ENCODE measurements around the gene GNAI3.

GNAI3 gene

DNA sequence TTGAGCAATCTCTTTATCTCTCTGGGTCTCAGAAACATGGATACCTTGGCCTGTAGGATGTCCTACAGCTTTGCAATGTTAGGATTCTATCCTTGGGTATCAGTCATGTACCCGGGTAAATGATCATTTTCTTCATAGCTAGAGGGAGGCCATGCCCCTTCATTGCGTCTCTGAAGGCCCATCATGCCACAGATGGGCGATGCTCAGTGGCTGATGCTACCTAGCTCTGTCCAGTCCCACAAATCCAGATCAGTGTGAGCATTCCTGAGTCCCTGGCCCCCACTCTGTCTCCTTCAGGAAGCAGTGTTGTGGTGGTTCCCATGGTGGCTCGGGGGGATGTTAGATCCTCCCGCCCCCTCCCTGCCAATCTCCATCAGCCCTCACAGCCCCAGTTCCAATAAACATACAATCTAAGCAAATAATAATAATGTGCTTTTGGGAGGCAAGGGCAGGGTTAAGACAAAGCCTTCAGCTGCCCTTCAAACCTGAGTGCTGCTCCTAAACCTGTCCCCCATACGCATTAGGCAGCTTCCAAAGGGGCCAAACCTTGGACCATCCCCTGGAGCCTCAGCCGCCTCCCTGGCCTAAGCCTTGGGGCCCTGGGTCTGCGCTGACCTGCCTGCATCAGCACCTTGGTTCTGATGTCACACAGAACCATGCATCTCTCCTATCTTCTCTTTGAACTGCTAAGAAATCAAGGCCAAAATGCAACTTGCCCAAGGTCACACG, 9.4 kb upstream of the GNAI3 start:
- TF ChIP-seq, protein P1, sequence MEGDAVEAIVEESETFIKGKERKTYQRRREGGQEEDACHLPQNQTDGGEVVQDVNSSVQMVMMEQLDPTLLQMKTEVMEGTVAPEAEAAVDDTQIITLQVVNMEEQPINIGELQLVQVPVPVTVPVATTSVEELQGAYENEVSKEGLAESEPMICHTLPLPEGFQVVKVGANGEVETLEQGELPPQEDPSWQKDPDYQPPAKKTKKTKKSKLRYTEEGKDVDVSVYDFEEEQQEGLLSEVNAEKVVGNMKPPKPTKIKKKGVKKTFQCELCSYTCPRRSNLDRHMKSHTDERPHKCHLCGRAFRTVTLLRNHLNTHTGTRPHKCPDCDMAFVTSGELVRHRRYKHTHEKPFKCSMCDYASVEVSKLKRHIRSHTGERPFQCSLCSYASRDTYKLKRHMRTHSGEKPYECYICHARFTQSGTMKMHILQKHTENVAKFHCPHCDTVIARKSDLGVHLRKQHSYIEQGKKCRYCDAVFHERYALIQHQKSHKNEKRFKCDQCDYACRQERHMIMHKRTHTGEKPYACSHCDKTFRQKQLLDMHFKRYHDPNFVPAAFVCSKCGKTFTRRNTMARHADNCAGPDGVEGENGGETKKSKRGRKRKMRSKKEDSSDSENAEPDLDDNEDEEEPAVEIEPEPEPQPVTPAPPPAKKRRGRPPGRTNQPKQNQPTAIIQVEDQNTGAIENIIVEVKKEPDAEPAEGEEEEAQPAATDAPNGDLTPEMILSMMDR (IDR thresholded peaks at IDR 0.05; ENCODE audit: borderline replicate concordance, insufficient read depth, low read depth, low read length), result no peak

GRCh38 chr1:109539676-109540075, 8.7 kb upstream of the GNAI3 start, which contains the start of gene GPR61:
Gene GPR61 (plus strand): TSS chr1:109539872. CDS start chr1:109543023, 3,151 bp downstream.
- H3K4me3 ChIP-seq (ENCODE audit: low read depth, low read length), result no peak within 1 kb of the TSS
- TF ChIP-seq, protein P1 (IDR thresholded peaks at IDR 0.05; ENCODE audit: borderline replicate concordance, insufficient read depth, low read depth, low read length), result no peak

More for the DNA sequence above, 9.4 kb upstream of the GNAI3 start:
- H3K4me3 ChIP-seq (ENCODE audit: low read depth, low read length), result no peak overlapping the region

GRCh38 chr1:109541102-109541501, 7.3 kb upstream of the GNAI3 start:
- TF ChIP-seq, protein P1 (IDR thresholded peaks at IDR 0.05; ENCODE audit: borderline replicate concordance, insufficient read depth, low read depth, low read length), result no peak

GRCh38 chr1:109542657-109543056, 5.8 kb upstream of the GNAI3 start:
- TF ChIP-seq, protein P1 (IDR thresholded peaks at IDR 0.05; ENCODE audit: borderline replicate concordance, insufficient read depth, low read depth, low read length), result no peak
- no peak overlapping the region for H3K4me3 ChIP-seq (ENCODE audit: low read depth, low read length)

More at GRCh38 chr1:109541102-109541501, 7.3 kb upstream of the GNAI3 start:
- no peak overlapping the region for H3K4me3 ChIP-seq (ENCODE audit: low read depth, low read length)

DNA sequence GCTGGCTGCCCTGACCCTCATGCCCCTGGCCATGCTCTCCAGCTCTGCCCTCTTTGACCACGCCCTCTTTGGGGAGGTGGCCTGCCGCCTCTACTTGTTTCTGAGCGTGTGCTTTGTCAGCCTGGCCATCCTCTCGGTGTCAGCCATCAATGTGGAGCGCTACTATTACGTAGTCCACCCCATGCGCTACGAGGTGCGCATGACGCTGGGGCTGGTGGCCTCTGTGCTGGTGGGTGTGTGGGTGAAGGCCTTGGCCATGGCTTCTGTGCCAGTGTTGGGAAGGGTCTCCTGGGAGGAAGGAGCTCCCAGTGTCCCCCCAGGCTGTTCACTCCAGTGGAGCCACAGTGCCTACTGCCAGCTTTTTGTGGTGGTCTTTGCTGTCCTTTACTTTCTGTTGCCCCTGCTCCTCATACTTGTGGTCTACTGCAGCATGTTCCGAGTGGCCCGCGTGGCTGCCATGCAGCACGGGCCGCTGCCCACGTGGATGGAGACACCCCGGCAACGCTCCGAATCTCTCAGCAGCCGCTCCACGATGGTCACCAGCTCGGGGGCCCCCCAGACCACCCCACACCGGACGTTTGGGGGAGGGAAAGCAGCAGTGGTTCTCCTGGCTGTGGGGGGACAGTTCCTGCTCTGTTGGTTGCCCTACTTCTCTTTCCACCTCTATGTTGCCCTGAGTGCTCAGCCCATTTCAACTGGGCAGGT, 5.0 kb upstream of the GNAI3 start:
- TF ChIP-seq, protein P1 (IDR thresholded peaks at IDR 0.05; ENCODE audit: borderline replicate concordance, insufficient read depth, low read depth, low read length), result no peak
- H3K4me3 ChIP-seq (ENCODE audit: low read depth, low read length), result no peak overlapping the region

DNA sequence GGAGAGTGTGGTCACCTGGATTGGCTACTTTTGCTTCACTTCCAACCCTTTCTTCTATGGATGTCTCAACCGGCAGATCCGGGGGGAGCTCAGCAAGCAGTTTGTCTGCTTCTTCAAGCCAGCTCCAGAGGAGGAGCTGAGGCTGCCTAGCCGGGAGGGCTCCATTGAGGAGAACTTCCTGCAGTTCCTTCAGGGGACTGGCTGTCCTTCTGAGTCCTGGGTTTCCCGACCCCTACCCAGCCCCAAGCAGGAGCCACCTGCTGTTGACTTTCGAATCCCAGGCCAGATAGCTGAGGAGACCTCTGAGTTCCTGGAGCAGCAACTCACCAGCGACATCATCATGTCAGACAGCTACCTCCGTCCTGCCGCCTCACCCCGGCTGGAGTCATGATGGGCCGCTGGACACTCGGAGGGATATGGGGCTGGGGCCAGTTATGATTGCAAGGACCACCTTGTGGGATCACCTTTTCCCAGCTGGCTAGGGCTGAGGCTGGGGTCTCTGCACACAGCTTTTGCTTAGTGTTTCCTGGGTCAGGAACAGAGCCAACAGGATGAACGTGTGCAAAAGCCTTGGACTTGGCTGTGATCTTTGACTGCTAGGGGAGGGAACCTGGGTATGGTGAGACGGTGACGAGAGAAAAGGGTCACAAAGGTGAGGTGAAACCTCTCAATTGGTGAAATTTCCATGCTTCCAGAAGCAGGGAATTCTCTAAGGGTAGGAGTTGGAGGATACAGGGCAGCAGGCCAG, 4.3 kb upstream of the GNAI3 start:
- TF ChIP-seq, protein P1 (IDR thresholded peaks at IDR 0.05; ENCODE audit: borderline replicate concordance, insufficient read depth, low read depth, low read length), result no peak
- no peak overlapping the region for H3K4me3 ChIP-seq (ENCODE audit: low read depth, low read length)

Data from GM12875 (cell line).